BJ (cell line): Measurements from ENCODE around the gene CAST. TPM values are rescaled to one million over a fixed set of nuclear protein-coding genes. Genes with fewer than 3 reads are reported as not detected.

Experiments
- CTCF ChIA-PET: fragments of 350-600 bp; formaldehyde crosslinking; extraction: SDS; loops from one replicate; lab custom pipeline; 2021; ENCODE audit warnings: antibody characterized with exemption, inconsistent platforms; lab: Yijun Ruan, JAX
- POLR2A ChIA-PET: fragments of 300-600 bp; sonication (Branson Sonifier 250); formaldehyde crosslinking; extraction: SDS; loops from one replicate; lab custom pipeline; 2021; ENCODE audit warnings: antibody characterized with exemption; lab: Charles Lee
- DNase-seq: peaks from one replicate; pipeline ENCODE4 v3.0.0-alpha.2; 2011; ENCODE audit warnings: low read depth
- H3K27me3 ChIP-seq: 2 replicates; pipeline ENCODE4 v1.6.0; 2011; ENCODE audit warnings: low read length; ENCODE audit not compliant: control insufficient read depth, insufficient read depth
- H3K36me3 ChIP-seq: 2 replicates; pipeline ENCODE4 v1.5.1; 2011; ENCODE audit warnings: low read length; ENCODE audit not compliant: control insufficient read depth, insufficient read depth
- H3K4me3 ChIP-seq: 2 replicates; pipeline ENCODE4 v1.5.1; 2011; ENCODE audit warnings: low read depth, mild to moderate bottlenecking, control low read depth, low read length
- CTCF ChIP-seq: IDR thresholded peaks from 2 replicates; pipeline ENCODE4 v1.5.1; 2011; ENCODE audit warnings: low read depth, mild to moderate bottlenecking, control low read depth, inconsistent platforms, low read length, moderate library complexity; ENCODE audit not compliant: insufficient read depth
- polyA plus RNA-seq: library from polyadenylated mRNA; depleted of rRNA; stranded (reverse); fragments of >200 nt; gene quantifications from 2 replicates; pipeline ENCODE4 v1.2.3, GENCODE V29; 2011

Gene CAST
- polyA plus RNA-seq, 1 experiment, result 112 TPM

- ChIA-PET CTCF (interaction anchor here (1.4 kb wide), 1 partner anchor 57 kb away, joined by 3 read pairs; no protein-coding TSS in a partner anchor), POLR2A (no interaction called here)
- no peaks in the 10 kb centered on the region for H3K27me3 ChIP-seq
- no peaks in the 10 kb centered on the region for H3K36me3 ChIP-seq
- no peak overlapping the region for H3K4me3 ChIP-seq
- no peak for DNase-seq
- TF ChIP-seq CTCF, result no peak
These were observed 3.0 kb upstream of the CAST start for GRCh38 chr5:96659170-96659569.

- Histone ChIP-seq H3K4me3 (peak overlapping the region; percentile 92), H3K27me3 (no peaks in the 10 kb centered on the region), H3K36me3 (no peaks in the 10 kb centered on the region)
- no peak for DNase-seq
- ChIA-PET CTCF (interaction anchor here (1.2 to 2.5 kb wide), 3 partner anchors 31 to 47 kb away, joined by 3 to 14 read pairs (median 4); no protein-coding TSS in a partner anchor), POLR2A (interaction anchor here (0.6 to 1.3 kb wide), 3 partner anchors 30 to 580 kb away, joined by 3 to 4 read pairs (median 3); no protein-coding TSS in a partner anchor)
- TF ChIP-seq CTCF, result no peak
These were observed 963 bp upstream of the CAST start for GRCh38 chr5:96660971-96661854.

DNA sequence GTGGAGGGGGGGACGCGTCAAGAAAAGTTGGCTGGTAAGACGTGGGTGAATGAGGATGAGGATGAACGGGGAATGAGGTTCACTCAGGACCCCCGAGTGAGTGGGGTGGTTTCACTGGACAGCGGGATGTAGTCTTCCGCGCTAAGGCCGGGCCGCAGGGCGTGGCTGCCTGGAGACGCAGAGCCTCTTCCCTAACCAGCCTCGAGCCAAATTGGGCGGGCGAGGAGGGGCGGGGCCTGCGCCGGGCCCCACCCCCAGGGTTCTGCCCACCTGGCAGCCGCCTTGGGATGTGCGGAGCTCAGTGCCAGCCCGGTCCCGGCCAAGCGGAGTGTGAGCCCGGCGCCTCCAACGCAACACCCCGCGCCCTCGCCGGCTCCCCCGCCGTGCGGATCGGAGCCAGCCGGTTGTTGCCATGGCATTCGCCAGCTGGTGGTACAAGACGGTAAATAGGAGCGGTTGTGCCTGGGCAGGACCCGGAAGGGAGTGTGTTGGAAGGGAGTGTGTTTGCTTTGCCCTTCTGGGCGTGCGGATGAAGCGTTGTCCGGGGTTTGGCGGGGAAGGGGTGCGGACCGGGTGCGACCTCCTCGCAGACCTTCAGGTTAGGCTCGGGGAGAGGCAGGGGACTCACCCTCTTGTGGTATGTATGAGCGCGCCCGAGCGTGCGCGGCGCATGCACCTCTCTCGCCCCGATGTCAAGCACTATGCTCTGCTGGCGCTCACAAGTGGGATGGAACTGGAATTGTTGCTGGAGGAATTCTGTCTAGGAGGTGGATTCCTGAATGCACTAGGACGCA lies 746 bp downstream of the CAST start:
- Histone ChIP-seq H3K4me3 (peak overlapping the region; percentile 92), H3K36me3 (no peaks in the 10 kb centered on the region), H3K27me3 (no peaks in the 10 kb centered on the region)
- no peak; the same call in 1 of the 2 replicates for TF ChIP-seq CTCF
- ChIA-PET POLR2A (no interaction called here), CTCF (interaction anchor here (0.7 to 2.5 kb wide), 7 partner anchors 11 to 49 kb away, joined by 3 to 14 read pairs (median 4); no protein-coding TSS in a partner anchor)
- DNase-seq, result no peak

DNA sequence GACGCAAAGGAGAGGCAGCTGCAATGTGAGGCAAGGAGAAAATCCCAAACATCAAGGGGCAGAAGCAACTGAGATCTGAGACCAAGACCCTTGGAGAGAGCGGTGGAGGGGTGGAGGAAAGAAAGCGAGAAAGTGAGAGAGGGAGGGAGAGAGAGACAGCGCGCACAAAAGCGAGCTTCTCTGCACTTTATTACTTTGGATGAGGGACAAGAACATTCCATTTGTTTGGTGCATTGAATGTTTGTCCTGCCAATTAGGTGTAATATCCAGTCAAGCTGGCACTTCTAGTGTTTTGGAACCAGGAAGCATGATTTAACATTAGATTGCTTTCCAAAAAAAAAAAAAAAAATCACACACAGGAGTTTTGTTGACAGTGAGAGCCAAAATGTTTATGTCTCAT lies 1.4 kb downstream of the CAST start:
- H3K4me3 ChIP-seq, result peak overlapping the region; percentile 92
- ChIA-PET CTCF (interaction anchor here (1.1 to 2.5 kb wide), 3 partner anchors 10 to 50 kb away, joined by 4 to 14 read pairs (median 5); no protein-coding TSS in a partner anchor), POLR2A (no interaction called here)
- no peaks in the 10 kb centered on the region for H3K36me3 ChIP-seq
- H3K27me3 ChIP-seq, result no peaks in the 10 kb centered on the region
- no peak for TF ChIP-seq CTCF
- no peak for DNase-seq
